GM18505 (cell line): ENCODE measurements around the gene AMPD3.

Experiments
- ATAC-seq: cut with Tn5 transposase; IDR thresholded peaks from one replicate; pipeline ENCODE4 v1.9.1; 2021; ENCODE audit not compliant: unreplicated experiment
- POLR2A ChIP-seq: IDR thresholded peaks from 4 replicates; pipeline ENCODE4 v1.6.1; 2011; ENCODE audit warnings: borderline replicate concordance; ENCODE audit not compliant: insufficient read depth, insufficient read length; ENCODE audit errors: extremely low read depth

Gene AMPD3

DNA sequence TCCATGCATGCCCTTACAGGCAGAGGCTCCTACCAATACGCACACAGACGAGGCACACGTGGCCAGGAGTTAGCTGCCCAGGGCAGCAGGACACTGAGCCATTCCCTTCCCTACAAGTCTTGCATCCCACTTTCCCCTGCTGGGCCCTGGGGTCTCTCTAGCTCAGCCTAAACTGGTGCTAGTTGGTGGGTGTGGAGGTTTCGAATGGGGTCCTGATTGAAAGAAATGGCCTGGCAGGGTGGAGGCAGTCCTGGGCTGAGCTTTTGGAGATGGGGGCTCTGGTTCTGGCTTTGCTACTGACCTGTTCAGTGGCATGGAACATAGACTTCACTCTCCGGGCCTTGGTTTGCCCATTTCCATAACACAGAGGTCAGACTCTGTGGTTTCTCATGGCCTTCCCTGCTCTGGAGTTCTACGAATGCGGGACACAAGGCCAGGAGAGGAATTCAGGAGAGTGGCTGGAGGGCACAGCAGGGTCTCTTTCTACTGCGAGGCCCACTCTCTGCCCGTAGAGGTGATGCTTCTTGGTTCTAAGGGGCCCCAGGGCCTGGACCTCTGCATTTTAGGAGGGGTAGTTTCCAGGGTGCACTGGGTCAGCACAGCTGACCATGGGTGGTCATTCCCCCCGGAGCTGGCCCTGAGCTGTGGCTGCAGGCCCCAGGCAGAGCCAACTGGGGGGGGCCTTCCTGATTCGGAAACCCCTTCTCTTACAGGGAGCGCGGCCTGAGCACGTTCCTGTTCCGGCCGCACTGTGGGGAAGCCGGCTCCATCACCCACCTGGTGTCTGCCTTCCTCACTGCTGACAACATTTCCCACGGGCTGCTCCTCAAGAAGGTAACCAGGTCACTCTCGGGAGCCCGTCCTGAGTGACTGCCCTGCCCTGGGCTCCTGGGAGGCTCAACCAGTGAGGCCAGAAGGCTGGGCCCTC, 46.0 kb downstream of the AMPD3 start:
- no peak for TF ChIP-seq POLR2A
- no peak for ATAC-seq

- ATAC-seq, result no peak
- no peak for TF ChIP-seq POLR2A
These were observed 47.1 kb downstream of the AMPD3 start for GRCh38 chr11:10502065-10502680.

DNA sequence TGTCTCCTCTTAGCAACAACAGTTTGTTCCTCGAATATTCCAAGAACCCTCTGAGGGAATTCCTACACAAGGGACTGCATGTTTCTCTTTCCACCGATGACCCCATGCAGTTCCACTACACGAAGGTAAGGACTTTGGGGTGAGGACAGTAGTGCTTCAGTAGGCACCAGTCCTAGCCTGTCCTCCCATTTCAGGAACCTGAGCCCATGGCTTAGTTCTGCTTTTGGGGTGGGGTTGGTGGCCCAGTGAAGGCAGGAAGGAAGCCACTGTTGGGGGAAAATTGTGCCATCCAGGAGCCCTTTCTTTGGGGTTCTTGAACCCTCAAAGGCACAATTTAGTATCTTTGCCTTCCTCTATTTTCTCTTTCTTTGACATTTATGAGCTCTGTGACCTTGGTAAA, 47.7 kb downstream of the AMPD3 start:
- no peak for TF ChIP-seq POLR2A
- no peak for ATAC-seq

DNA sequence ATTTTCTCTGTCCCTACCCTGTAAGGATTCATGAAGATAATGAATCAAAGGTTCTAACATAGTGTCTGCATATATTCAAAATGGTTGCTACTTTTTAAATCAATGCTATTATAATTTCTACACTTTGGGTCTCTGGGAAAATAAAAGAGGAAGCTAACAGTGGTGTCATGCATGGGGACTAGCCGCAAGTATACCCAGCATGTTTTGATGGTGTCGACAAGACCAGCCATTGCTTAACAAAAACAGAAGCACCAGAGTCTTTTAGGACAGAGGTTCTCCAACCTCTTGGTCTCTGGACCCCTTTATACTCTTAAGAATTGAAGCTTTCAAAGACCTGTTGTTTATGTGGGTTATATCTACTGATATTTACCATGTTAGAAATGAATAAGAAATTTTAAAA, 48.2 kb downstream of the AMPD3 start:
- no peak for TF ChIP-seq POLR2A
- ATAC-seq, result no peak

- ATAC-seq, result no peak
- no peak for TF ChIP-seq POLR2A
These were observed 48.9 kb downstream of the AMPD3 start for GRCh38 chr11:10503777-10504480.

DNA sequence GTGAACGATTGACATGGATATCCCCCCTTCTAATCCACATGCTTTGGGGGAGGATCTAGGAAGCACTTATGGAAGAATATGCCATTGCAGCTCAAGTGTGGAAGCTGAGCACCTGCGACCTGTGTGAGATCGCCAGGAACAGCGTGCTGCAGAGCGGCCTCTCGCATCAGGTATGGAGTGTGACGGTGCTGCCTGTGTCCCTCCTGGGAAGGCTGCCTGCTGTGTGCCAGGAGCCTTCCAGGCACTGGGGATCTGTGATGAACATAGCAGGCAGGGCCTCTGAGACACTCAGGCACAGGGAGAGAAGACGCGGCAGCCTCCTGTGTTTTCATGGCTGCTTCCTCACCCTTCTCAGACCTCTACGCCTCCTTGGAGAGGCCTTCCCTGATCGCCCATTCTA, 49.4 kb downstream of the AMPD3 start:
- ATAC-seq, result no peak
- no peak for TF ChIP-seq POLR2A

- ATAC-seq, result no peak
- TF ChIP-seq POLR2A, result no peak
These were observed 50.4 kb downstream of the AMPD3 start for GRCh38 chr11:10505278-10506007.

DNA sequence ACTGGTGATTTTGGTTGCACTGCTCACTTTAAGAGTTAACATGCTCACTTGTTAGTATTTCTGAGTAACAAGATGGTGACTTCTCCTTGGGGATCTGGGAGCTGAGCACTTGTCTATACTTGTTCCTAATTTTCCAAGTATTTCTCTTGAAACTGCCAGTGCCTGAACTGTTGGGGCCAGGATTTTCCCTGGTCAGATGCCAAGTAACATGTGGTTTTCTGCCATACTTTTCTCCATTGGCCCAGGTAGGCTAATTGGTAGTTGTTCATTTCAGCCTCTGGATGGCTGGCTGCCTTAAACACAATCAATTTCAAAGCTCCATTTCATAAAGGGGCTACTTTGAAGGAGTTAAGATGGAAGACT, 50.9 kb downstream of the AMPD3 start:
- no peak for ATAC-seq
- TF ChIP-seq POLR2A, result no peak

DNA sequence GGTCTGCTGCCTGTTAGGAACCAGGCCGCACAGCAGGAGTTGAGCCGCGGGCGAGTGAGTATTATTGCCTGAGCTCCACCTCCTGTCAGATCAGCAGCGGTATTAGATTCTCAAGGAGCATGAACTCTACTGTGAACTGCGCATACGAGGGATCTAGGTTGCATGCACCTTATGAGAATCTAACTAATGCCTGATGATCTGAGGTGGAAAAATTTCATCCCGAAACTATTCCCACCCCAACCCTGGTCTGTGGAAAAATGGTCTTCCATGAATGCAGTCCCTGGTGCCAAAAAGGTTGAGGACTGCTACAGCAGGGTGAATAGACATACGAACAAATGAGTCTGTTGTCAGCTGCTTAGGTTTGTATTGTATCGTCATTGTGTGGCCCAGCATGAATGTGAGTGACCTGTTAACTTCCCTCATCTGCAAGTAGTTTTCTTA, 56.1 kb downstream of the AMPD3 start:
- ATAC-seq, result no peak
- no peak for TF ChIP-seq POLR2A

GRCh38 chr11:10514202-10514601, 59.1 kb downstream of the AMPD3 start:
- ATAC-seq, result no peak
- TF ChIP-seq POLR2A, result no peak

DNA sequence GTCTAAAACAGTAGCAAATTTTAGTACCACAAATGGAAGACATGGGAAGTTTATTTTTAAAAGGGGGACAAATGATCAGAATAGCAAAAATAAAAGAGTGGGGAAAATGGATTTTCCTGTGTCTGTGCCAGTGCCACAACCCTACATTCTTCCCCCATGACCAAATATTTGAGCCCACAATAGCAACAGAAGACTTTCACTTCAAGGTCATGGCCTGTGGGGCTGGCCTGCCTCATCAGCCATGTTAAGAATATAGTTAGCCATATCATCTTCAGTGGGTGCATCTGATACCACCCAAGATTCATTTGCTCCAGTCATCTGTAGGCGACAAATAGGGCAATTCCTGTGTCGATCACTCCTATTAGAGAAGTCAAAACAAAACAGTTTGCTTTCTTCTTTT, 59.6 kb downstream of the AMPD3 start:
- no peak for ATAC-seq
- no peak for TF ChIP-seq POLR2A

- ATAC-seq, result no peak
- TF ChIP-seq POLR2A, result no peak
These were observed 60.4 kb downstream of the AMPD3 start for GRCh38 chr11:10515418-10515817.

DNA sequence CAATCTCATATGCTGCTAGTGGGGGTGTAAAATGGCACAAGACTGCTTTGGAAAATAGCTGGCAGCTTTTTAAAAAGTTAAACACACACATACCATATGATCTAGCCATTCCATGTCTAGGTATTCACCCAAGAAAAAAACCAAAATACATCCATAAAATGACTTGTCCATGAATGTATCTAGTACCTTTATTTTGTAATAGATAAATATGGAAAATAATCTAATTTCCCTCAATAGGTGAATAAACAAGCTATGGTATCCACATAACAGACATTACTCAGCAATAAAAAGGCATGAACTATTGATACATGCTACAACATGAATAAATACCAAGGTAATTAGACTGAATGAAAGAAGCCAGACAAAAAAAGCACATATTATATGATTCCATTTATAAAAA, 63.1 kb downstream of the AMPD3 start:
- ATAC-seq, result no peak
- TF ChIP-seq POLR2A, result no peak
